Caco-2 (cell line): ENCODE results near the gene CASZ1. TPM values are rescaled to one million over a fixed set of nuclear protein-coding genes. Genes with fewer than 3 reads are reported as not detected.

ENCODE experiments used
- BruUV-seq: library from RNA; stranded (reverse); fragments of 400-500 nt; replicated peaks from 2 replicates; lab custom pipeline; 2021; lab: Mats Ljungman, UMichigan
- CTCF ChIA-PET: fragments of 300-600 bp; sonication (Branson Sonifier 250); formaldehyde crosslinking; loops from one replicate; lab custom pipeline; 2022; ENCODE audit warnings: antibody characterized with exemption; lab: Charles Lee
- POLR2A ChIA-PET: fragments of 300-600 bp; sonication (Branson Sonifier 250); formaldehyde crosslinking; loops from one replicate; lab custom pipeline; 2022; ENCODE audit warnings: antibody characterized with exemption; lab: Charles Lee
- DNase-seq, 2 experiments: peaks; one replicate each; pipeline versions ENCODE4 v3.0.0 to v3.0.0-alpha.2; 2020 to 2022
- H3K27me3 ChIP-seq: replicated peaks from 2 replicates; pipeline ENCODE4 v1.6.0; 2011; ENCODE audit warnings: low read length; ENCODE audit not compliant: control insufficient read depth, insufficient read depth
- H3K36me3 ChIP-seq: 2 replicates; pipeline ENCODE4 v1.5.1; 2011; ENCODE audit warnings: low read length; ENCODE audit not compliant: control insufficient read depth, insufficient read depth
- H3K4me1 ChIP-seq: fragments of 250-450 bp; sonication (Bioruptor Pico); 2 replicates; pipeline ENCODE4 v1.5.1; 2020; ENCODE audit warnings: mild to moderate bottlenecking
- H3K4me3 ChIP-seq: 2 replicates; pipeline ENCODE4 v1.5.1; 2011; ENCODE audit warnings: low read depth, mild to moderate bottlenecking, control low read depth, low read length
- H3K9me3 ChIP-seq: fragments of 250-450 bp; sonication (Bioruptor Pico); 2 replicates; pipeline ENCODE4 v1.5.1; 2020; ENCODE audit warnings: mild to moderate bottlenecking, moderate library complexity
- H3K27ac Mint-ChIP-seq: one replicate; pipeline ENCODE4 v1.8.0; 2022; ENCODE audit warnings: mixed read lengths; ENCODE audit not compliant: unreplicated experiment
- H3K27me3 Mint-ChIP-seq: one replicate; pipeline ENCODE4 v1.8.0; 2022; ENCODE audit warnings: mixed read lengths; ENCODE audit not compliant: insufficient read depth, unreplicated experiment
- H3K36me3 Mint-ChIP-seq: one replicate; pipeline ENCODE4 v1.8.0; 2022; ENCODE audit warnings: mild to moderate bottlenecking, mixed read lengths; ENCODE audit not compliant: insufficient read depth, unreplicated experiment
- H3K4me1 Mint-ChIP-seq: one replicate; pipeline ENCODE4 v1.8.0; 2022; ENCODE audit warnings: low read depth, mixed read lengths; ENCODE audit not compliant: unreplicated experiment
- H3K4me3 Mint-ChIP-seq: one replicate; pipeline ENCODE4 v1.8.0; 2022; ENCODE audit warnings: mild to moderate bottlenecking, moderate library complexity, mixed read lengths; ENCODE audit not compliant: unreplicated experiment
- H3K9me3 Mint-ChIP-seq: one replicate; pipeline ENCODE4 v1.8.0; 2022; ENCODE audit warnings: mixed read lengths; ENCODE audit not compliant: unreplicated experiment
- CTCF ChIP-seq, 2 experiments: fragments of 200-600 bp in 1 of 2; IDR thresholded peaks; 1 replicate in 1 of 2; 2 replicates in 1 of 2; pipeline versions ENCODE4 v1.5.1 to v1.8.0; 2011 to 2022; ENCODE audit warnings: antibody characterized with exemption in 1 of 2, control low read depth in 1 of 2, inconsistent platforms in 1 of 2, low read depth in 1 of 2, low read length in 1 of 2, mild to moderate bottlenecking in 1 of 2, moderate library complexity in 1 of 2; ENCODE audit not compliant: insufficient read depth in 1 of 2, severe bottlenecking in 1 of 2, unreplicated experiment in 1 of 2
- intact Hi-C: fragments of 100-400 bp; cut with micrococcal nuclease; formaldehyde crosslinking; loops from one replicate; pipeline ENCODE4 v1.10.0; 2022; ENCODE audit not compliant: unreplicated experiment
- total RNA-seq: library from RNA; stranded (reverse); gene quantifications from 2 replicates; pipeline ENCODE4 v1.2.3, GENCODE V29; 2022

Gene CASZ1
- total RNA-seq, 1 experiment from 2014 or later = 10.9 TPM

GRCh38 chr1:10677491-10678391, 118.7 kb downstream of the CASZ1 start:
- no peak overlapping the region for H3K4me3 ChIP-seq
- H3K36me3 Mint-ChIP-seq = no peaks in the 10 kb centered on the region
- H3K27me3 ChIP-seq = no peaks in the 10 kb centered on the region
- no peaks in the 10 kb centered on the region for H3K27me3 Mint-ChIP-seq
- H3K4me1 ChIP-seq = no peaks in the 10 kb centered on the region
- ChIA-PET CTCF (no interaction called here), POLR2A (no interaction called here)
- H3K9me3 ChIP-seq = no peaks in the 10 kb centered on the region
- no peaks in the 10 kb centered on the region for H3K36me3 ChIP-seq
- intact Hi-C loops = no loop called here
- H3K4me3 Mint-ChIP-seq = no peak overlapping the region
- H3K27ac Mint-ChIP-seq = no peak overlapping the region
- DNase-seq = no peak
- no peak for TF ChIP-seq CTCF (IDR thresholded peaks at IDR 0.05; ENCODE audit: insufficient read depth in 1 of 2, low read depth in 1 of 2, low read length in 1 of 2, severe bottlenecking in 1 of 2, unreplicated experiment in 1 of 2)
- no peaks in the 10 kb centered on the region for H3K9me3 Mint-ChIP-seq
- no TSS peak for BruUV-seq
- peaks cover 11% of the 10 kb centered on the region for H3K4me1 Mint-ChIP-seq

GRCh38 chr1:10676963-10677362, 119.5 kb downstream of the CASZ1 start:
- Mint-ChIP-seq H3K9me3 (no peaks in the 10 kb centered on the region), H3K36me3 (no peaks in the 10 kb centered on the region), H3K4me3 (no peak overlapping the region), H3K4me1 (peaks cover 11% of the 10 kb centered on the region), H3K27me3 (no peaks in the 10 kb centered on the region), H3K27ac (no peak overlapping the region)
- Histone ChIP-seq H3K36me3 (no peaks in the 10 kb centered on the region), H3K9me3 (no peaks in the 10 kb centered on the region), H3K4me1 (no peaks in the 10 kb centered on the region), H3K4me3 (no peak overlapping the region), H3K27me3 (no peaks in the 10 kb centered on the region)
- POLR2A ChIA-PET = no interaction called here
- DNase-seq = no peak
- intact Hi-C loops = no loop called here
- TF ChIP-seq CTCF (IDR thresholded peaks at IDR 0.05; ENCODE audit: insufficient read depth in 1 of 2, low read depth in 1 of 2, low read length in 1 of 2, severe bottlenecking in 1 of 2, unreplicated experiment in 1 of 2) = no peak
- BruUV-seq = no TSS peak
- CTCF ChIA-PET = no interaction called here

GRCh38 chr1:10675813-10676212, 120.6 kb downstream of the CASZ1 start:
- Histone ChIP-seq H3K4me1 (no peaks in the 10 kb centered on the region), H3K27me3 (no peaks in the 10 kb centered on the region), H3K9me3 (no peaks in the 10 kb centered on the region), H3K4me3 (no peak overlapping the region), H3K36me3 (no peaks in the 10 kb centered on the region)
- H3K27me3 Mint-ChIP-seq = no peaks in the 10 kb centered on the region
- CTCF ChIA-PET = no interaction called here
- H3K27ac Mint-ChIP-seq = no peak overlapping the region
- BruUV-seq = no TSS peak
- TF ChIP-seq CTCF (IDR thresholded peaks at IDR 0.05; ENCODE audit: insufficient read depth in 1 of 2, low read depth in 1 of 2, low read length in 1 of 2, severe bottlenecking in 1 of 2, unreplicated experiment in 1 of 2) = no peak
- no peak for DNase-seq
- intact Hi-C loops = no loop called here
- no peak overlapping the region for H3K4me3 Mint-ChIP-seq
- H3K36me3 Mint-ChIP-seq = no peaks in the 10 kb centered on the region
- POLR2A ChIA-PET = no interaction called here
- peaks cover 5% of the 10 kb centered on the region for H3K4me1 Mint-ChIP-seq
- H3K9me3 Mint-ChIP-seq = no peaks in the 10 kb centered on the region
